ENCODE measurements around the gene CIAO3.

The CIAO3 gene

DNA sequence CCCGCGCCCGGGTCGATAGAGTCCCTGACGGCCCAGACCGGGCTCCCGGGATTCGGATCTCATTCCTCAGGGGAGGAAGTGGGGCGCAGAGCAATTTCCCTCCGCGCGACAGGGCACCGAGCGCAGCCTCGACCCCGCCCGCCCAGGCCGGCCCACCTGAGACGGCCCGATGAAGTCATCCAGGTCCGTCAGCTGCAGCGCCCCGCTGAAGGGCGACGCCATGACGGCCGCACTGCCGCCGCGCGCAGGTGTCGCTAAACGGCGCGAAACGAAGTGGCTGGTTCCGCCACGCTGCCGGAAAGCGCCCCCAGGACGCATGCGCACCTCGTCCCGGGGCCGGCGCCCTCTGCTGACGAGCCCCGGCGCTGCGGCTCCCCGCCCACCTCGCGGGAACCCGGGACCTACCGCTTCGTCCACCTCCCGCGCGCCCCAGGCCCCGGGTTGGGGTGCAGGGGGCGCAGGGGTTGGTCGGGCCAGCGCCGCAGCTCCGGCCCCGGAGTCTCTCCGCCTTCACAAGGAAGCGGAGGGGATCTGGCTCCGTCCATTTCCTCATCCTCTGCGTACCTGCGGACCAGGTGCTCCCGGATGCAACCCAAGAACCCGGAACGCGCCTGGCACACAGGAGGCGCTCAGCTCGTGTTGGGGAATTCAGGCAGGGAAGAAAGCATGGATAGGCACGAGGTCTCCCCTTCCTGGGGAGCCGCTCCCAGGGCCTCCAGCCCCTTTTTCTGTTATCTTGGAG is at the start of gene CIAO3:
TSS of gene CIAO3 (minus strand) at position 234 of the 742 bp plus-strand sequence. CDS start at position 222, 12 bp downstream.
- Histone ChIP-seq H3K27me3 (ENCODE audit: control insufficient read depth, insufficient read depth, low read length) (no peaks in the 10 kb centered on the region), H3K36me3 (ENCODE audit: control insufficient read depth, insufficient read depth, low read length) (no peaks in the 10 kb centered on the region), H3K9me3 (ENCODE audit: control insufficient read depth, low read length) (no peaks in the 10 kb centered on the region), H3K9ac (ENCODE audit: low read length) (peak within 1 kb of the TSS; percentile 87), H3K4me1 (ENCODE audit: control insufficient read depth, insufficient read depth, low read length) (peaks cover 11% of the 10 kb centered on the region), H3K4me3 (ENCODE audit: low read length) (peak within 1 kb of the TSS; percentile 74)

GRCh38 chr16:790086-790485 is 49.3 kb upstream of the CIAO3 start:
- H3K4me3 ChIP-seq (ENCODE audit: low read length): no peak overlapping the region
- H3K27me3 ChIP-seq (ENCODE audit: control insufficient read depth, insufficient read depth, low read length): no peaks in the 10 kb centered on the region
- H3K36me3 ChIP-seq (ENCODE audit: control insufficient read depth, insufficient read depth, low read length): no peaks in the 10 kb centered on the region
- peaks cover 16% of the 10 kb centered on the region for H3K4me1 ChIP-seq (ENCODE audit: control insufficient read depth, insufficient read depth, low read length)
- no peak overlapping the region for H3K9ac ChIP-seq (ENCODE audit: low read length)
- no peaks in the 10 kb centered on the region for H3K9me3 ChIP-seq (ENCODE audit: control insufficient read depth, low read length)

GRCh38 chr16:789191-789850 is 48.5 kb upstream of the CIAO3 start:
- Histone ChIP-seq H3K9ac (ENCODE audit: low read length) (peak overlapping the region; percentile 57), H3K36me3 (ENCODE audit: control insufficient read depth, insufficient read depth, low read length) (no peaks in the 10 kb centered on the region), H3K27me3 (ENCODE audit: control insufficient read depth, insufficient read depth, low read length) (no peaks in the 10 kb centered on the region), H3K9me3 (ENCODE audit: control insufficient read depth, low read length) (no peaks in the 10 kb centered on the region), H3K4me3 (ENCODE audit: low read length) (no peak overlapping the region), H3K4me1 (ENCODE audit: control insufficient read depth, insufficient read depth, low read length) (peaks cover 16% of the 10 kb centered on the region)

GRCh38 chr16:788399-789126 is 47.8 kb upstream of the CIAO3 start, which contains the start of gene CHTF18:
Gene CHTF18 (plus strand): TSS chr16:788620. CDS start chr16:788685, 65 bp downstream.
- Histone ChIP-seq H3K4me1 (ENCODE audit: control insufficient read depth, insufficient read depth, low read length) (peaks cover 22% of the 10 kb centered on the region), H3K36me3 (ENCODE audit: control insufficient read depth, insufficient read depth, low read length) (no peaks in the 10 kb centered on the region)

DNA sequence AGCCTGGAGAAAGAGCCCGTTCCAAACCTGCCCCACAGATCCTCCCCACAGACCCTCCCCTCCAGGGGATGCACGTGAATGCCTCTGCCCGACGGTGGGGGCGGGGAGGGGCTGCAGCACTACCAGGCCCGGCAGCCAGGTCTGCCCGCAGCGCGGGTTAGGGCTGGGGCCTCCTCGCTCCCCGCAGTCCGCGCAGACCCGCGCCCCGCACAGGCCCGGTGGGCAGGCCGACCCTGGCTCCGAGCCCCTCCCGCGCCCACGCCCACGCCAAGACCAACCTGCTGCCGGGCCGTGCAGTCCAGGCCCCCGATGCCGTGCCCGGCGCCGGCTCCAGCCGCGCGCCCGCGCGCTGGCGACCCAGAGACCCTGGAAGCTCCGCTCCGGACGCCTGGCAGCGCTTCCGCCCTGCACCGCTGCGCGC is 47.2 kb upstream of the CIAO3 start, which contains the start of gene RPUSD1:
TSS of gene RPUSD1 (minus strand) at position 404 of the 421 bp plus-strand sequence. CDS start 644 bp downstream, outside the sequence.
- peaks cover 28% of the 10 kb centered on the region for H3K4me1 ChIP-seq (ENCODE audit: control insufficient read depth, insufficient read depth, low read length)
- no peaks in the 10 kb centered on the region for H3K9me3 ChIP-seq (ENCODE audit: control insufficient read depth, low read length)
- H3K9ac ChIP-seq (ENCODE audit: low read length): peak within 1 kb of the TSS; percentile 85
- peak within 1 kb of the TSS; percentile 87 for H3K4me3 ChIP-seq (ENCODE audit: low read length)
- no peaks in the 10 kb centered on the region for H3K36me3 ChIP-seq (ENCODE audit: control insufficient read depth, insufficient read depth, low read length)
- H3K27me3 ChIP-seq (ENCODE audit: control insufficient read depth, insufficient read depth, low read length): peaks cover 11% of the 10 kb centered on the region

More at GRCh38 chr16:788399-789126, 47.8 kb upstream of the CIAO3 start, which contains the start of gene CHTF18:
- H3K27me3 ChIP-seq (ENCODE audit: control insufficient read depth, insufficient read depth, low read length): peaks cover 5% of the 10 kb centered on the region
- peak within 1 kb of the TSS; percentile 87 for H3K4me3 ChIP-seq (ENCODE audit: low read length)
- H3K9ac ChIP-seq (ENCODE audit: low read length): peak within 1 kb of the TSS; percentile 85
- no peaks in the 10 kb centered on the region for H3K9me3 ChIP-seq (ENCODE audit: control insufficient read depth, low read length)

GRCh38 chr16:787321-787966 is 46.6 kb upstream of the CIAO3 start:
- Histone ChIP-seq H3K27me3 (ENCODE audit: control insufficient read depth, insufficient read depth, low read length) (peaks cover 16% of the 10 kb centered on the region), H3K9me3 (ENCODE audit: control insufficient read depth, low read length) (no peaks in the 10 kb centered on the region), H3K36me3 (ENCODE audit: control insufficient read depth, insufficient read depth, low read length) (no peaks in the 10 kb centered on the region), H3K9ac (ENCODE audit: low read length) (peak overlapping the region; percentile 85), H3K4me1 (ENCODE audit: control insufficient read depth, insufficient read depth, low read length) (peaks cover 33% of the 10 kb centered on the region), H3K4me3 (ENCODE audit: low read length) (peak overlapping the region; percentile 87)

DNA sequence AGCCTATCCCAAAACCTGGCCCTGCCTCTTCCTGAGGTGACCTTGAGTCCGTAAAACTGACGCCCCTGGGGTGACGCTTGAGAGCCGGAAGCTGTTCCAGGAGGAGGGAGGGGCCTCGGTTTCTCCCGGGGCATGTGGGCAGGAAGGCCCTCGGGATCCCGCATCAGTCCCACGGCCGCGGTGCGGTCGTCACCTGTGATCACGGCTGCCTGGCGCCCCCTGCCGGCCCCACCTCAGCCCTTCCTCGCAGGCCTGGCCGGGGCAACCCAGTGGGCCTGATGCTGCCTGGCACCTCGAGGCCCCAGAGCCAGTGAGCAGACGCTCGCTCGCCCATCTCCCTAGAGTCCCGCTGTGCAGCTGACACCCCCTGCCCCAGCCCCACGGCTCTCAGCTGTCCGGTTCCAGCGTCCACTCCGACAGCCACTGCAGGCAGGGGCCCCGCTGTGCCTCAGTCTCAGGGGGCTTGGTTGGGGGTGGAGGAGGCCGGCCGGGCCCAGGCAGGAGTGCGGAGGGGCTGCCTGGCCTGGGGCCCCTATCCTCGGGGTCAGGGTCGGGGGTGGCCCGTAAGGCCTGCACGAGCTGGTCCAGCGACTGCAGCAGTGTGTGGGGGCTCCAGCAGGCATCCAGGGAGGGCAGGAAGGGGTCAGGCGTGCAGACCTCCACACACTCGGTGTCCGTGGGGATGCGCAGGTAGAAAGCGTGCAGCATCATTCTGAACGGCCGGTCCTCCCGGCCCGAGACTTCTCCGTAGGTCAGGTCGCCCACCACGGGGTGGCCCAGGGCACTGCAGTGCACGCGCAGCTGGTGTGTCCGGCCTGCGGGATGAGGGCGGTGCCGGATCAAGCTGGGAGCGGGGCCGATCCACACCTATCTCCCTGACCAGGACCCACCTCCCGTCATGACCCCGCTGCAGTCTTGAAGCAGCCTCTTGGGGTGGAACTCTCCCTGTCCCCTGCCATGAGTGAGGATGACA is 45.1 kb upstream of the CIAO3 start:
- Histone ChIP-seq H3K4me1 (ENCODE audit: control insufficient read depth, insufficient read depth, low read length) (peaks cover 34% of the 10 kb centered on the region), H3K27me3 (ENCODE audit: control insufficient read depth, insufficient read depth, low read length) (peaks cover 25% of the 10 kb centered on the region), H3K9me3 (ENCODE audit: control insufficient read depth, low read length) (no peaks in the 10 kb centered on the region), H3K36me3 (ENCODE audit: control insufficient read depth, insufficient read depth, low read length) (no peaks in the 10 kb centered on the region), H3K4me3 (ENCODE audit: low read length) (no peak overlapping the region), H3K9ac (ENCODE audit: low read length) (no peak overlapping the region)

- Histone ChIP-seq H3K4me1 (ENCODE audit: control insufficient read depth, insufficient read depth, low read length) (peaks cover 34% of the 10 kb centered on the region), H3K4me3 (ENCODE audit: low read length) (no peak overlapping the region), H3K9ac (ENCODE audit: low read length) (no peak overlapping the region), H3K36me3 (ENCODE audit: control insufficient read depth, insufficient read depth, low read length) (no peaks in the 10 kb centered on the region), H3K27me3 (ENCODE audit: control insufficient read depth, insufficient read depth, low read length) (peaks cover 25% of the 10 kb centered on the region), H3K9me3 (ENCODE audit: control insufficient read depth, low read length) (no peaks in the 10 kb centered on the region)
Measured at GRCh38 chr16:784431-784830, 43.6 kb upstream of the CIAO3 start.

- Histone ChIP-seq H3K27me3 (ENCODE audit: control insufficient read depth, insufficient read depth, low read length) (peaks cover 27% of the 10 kb centered on the region), H3K9ac (ENCODE audit: low read length) (no peak overlapping the region), H3K36me3 (ENCODE audit: control insufficient read depth, insufficient read depth, low read length) (no peaks in the 10 kb centered on the region), H3K4me3 (ENCODE audit: low read length) (no peak overlapping the region), H3K9me3 (ENCODE audit: control insufficient read depth, low read length) (no peaks in the 10 kb centered on the region), H3K4me1 (ENCODE audit: control insufficient read depth, insufficient read depth, low read length) (peaks cover 27% of the 10 kb centered on the region)
Measured at GRCh38 chr16:783404-784161, 42.8 kb upstream of the CIAO3 start.

DNA sequence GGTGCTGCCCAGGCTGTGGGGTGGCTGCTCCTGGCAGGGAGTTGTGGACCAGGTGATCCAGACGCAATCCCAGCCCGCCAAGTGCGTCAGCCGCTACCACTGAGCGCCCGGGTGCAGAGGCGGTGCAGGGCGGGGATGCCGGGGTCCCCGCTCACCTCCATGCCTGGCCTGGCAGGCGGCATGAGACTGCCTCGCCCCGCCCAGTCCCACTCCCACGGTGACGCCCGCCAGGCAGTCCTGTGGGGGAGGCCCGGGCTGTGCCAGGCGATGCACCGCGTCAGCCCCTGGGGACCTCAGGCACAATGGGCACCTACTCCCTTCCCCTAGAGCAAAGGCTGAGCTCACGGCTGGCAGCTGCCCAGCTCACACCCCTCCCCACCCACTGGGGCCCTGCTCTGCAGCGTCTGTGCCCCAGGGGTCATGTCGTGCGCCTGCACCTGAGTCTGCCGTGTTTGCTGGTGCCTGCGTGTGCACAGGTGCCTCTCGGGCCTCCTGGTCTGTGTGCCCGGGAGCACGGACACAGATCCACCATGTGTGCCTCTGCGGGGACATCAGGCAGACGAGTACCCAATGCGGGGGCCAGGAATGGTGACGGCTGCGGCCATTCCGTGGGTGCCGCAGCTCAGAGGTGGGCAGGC is 42.1 kb upstream of the CIAO3 start:
- Histone ChIP-seq H3K9me3 (ENCODE audit: control insufficient read depth, low read length) (no peaks in the 10 kb centered on the region), H3K27me3 (ENCODE audit: control insufficient read depth, insufficient read depth, low read length) (peaks cover 31% of the 10 kb centered on the region), H3K36me3 (ENCODE audit: control insufficient read depth, insufficient read depth, low read length) (no peaks in the 10 kb centered on the region), H3K4me3 (ENCODE audit: low read length) (no peak overlapping the region), H3K9ac (ENCODE audit: low read length) (no peak overlapping the region), H3K4me1 (ENCODE audit: control insufficient read depth, insufficient read depth, low read length) (peaks cover 27% of the 10 kb centered on the region)

Measured in mucosa of stomach (tissue), 1 donor.